GM23248 (cell line): Measurements from ENCODE around the gene XPO1. TPM values are rescaled to one million over a fixed set of nuclear protein-coding genes. Genes with fewer than 3 reads are reported as not detected.

Experiments used
- DNase-seq: peaks from one replicate; pipeline ENCODE4 v3.0.0-alpha.2; 2015
- H2AFZ ChIP-seq: fragments of 200-600 bp; sonication (generic); 2 replicates; pipeline ENCODE4 v1.6.1; 2016; ENCODE audit warnings: antibody characterized with exemption
- H3F3A ChIP-seq: fragments of 200-600 bp; sonication (generic); 2 replicates; pipeline ENCODE4 v1.6.1; 2016; ENCODE audit warnings: mild to moderate bottlenecking, antibody characterized with exemption, mixed run types; ENCODE audit not compliant: insufficient read depth
- H3K27ac ChIP-seq: fragments of 200-600 bp; sonication (generic); 2 replicates; pipeline ENCODE4 v1.5.1; 2016; ENCODE audit warnings: mild to moderate bottlenecking
- H3K27me3 ChIP-seq: fragments of 200-600 bp; sonication (generic); replicated peaks from 2 replicates; pipeline ENCODE4 v1.6.1; 2016; ENCODE audit warnings: mild to moderate bottlenecking; ENCODE audit not compliant: insufficient read depth
- H3K36me3 ChIP-seq: fragments of 200-600 bp; sonication (generic); 2 replicates; pipeline ENCODE4 v1.6.1; 2016; ENCODE audit warnings: low read depth, mild to moderate bottlenecking
- H3K4me1 ChIP-seq: fragments of 200-600 bp; sonication (generic); 2 replicates; pipeline ENCODE4 v1.6.1; 2016; ENCODE audit warnings: mild to moderate bottlenecking; ENCODE audit not compliant: insufficient read depth
- H3K4me2 ChIP-seq: fragments of 200-600 bp; sonication (generic); one replicate; pipeline ENCODE4 v1.6.1; 2016; ENCODE audit warnings: mild to moderate bottlenecking; ENCODE audit not compliant: unreplicated experiment
- H3K4me3 ChIP-seq: fragments of 200-600 bp; sonication (generic); 2 replicates; pipeline ENCODE4 v1.5.1; 2016; ENCODE audit warnings: mild to moderate bottlenecking
- H3K79me2 ChIP-seq: fragments of 200-600 bp; sonication (generic); 2 replicates; pipeline ENCODE4 v1.6.1; 2016; ENCODE audit warnings: mild to moderate bottlenecking; ENCODE audit not compliant: insufficient read depth
- H3K9ac ChIP-seq: fragments of 200-600 bp; sonication (generic); 2 replicates; pipeline ENCODE4 v1.6.1; 2016; ENCODE audit warnings: mild to moderate bottlenecking
- H3K9me2 ChIP-seq: fragments of 200-600 bp; sonication (generic); 2 replicates; pipeline ENCODE4 v1.6.1; 2016; ENCODE audit warnings: mixed run types, mild to moderate bottlenecking, moderate library complexity; ENCODE audit not compliant: insufficient read depth
- H3K9me3 ChIP-seq: fragments of 200-600 bp; sonication (generic); one replicate; pipeline ENCODE4 v1.6.1; 2017; ENCODE audit warnings: low read depth
- H4K20me1 ChIP-seq: fragments of 200-600 bp; sonication (generic); 2 replicates; pipeline ENCODE4 v1.6.0; 2016; ENCODE audit not compliant: insufficient read depth
- EZH2 ChIP-seq: fragments of 200-600 bp; sonication (generic); IDR thresholded peaks from 2 replicates; pipeline ENCODE4 v1.6.1; 2018; ENCODE audit warnings: antibody characterized with exemption, mild to moderate bottlenecking; ENCODE audit not compliant: insufficient read depth, poor library complexity, severe bottlenecking
- EZH2phosphoT487 ChIP-seq: fragments of 200-600 bp; sonication (generic); IDR thresholded peaks from 2 replicates; pipeline ENCODE4 v1.6.1; 2018; ENCODE audit warnings: antibody characterized with exemption, moderate library complexity, mild to moderate bottlenecking, low read depth; ENCODE audit not compliant: insufficient read depth
- WGBS, 2 experiments: methylation state at CpG; one replicate each; pipeline ENCODE4 v1.1.6; 2015 to 2017; ENCODE audit warnings: low lambda C conversion rate in 2 of 2, low coverage in 1 of 2; ENCODE audit errors: missing lambda C conversion rate in 2 of 2; 5-methylcytosine and 5-hydroxymethylcytosine counted together
- in situ Hi-C: fragments of 300-500 bp; cut with MboI; formaldehyde crosslinking; loops from 2 replicates; pipeline ENCODE4 v1.15.0; 2020
- polyA plus RNA-seq: library from polyadenylated mRNA; unstranded; fragments of >200 nt; fragmentation: Nextera tagmentation; extraction: Ambion mirVana; gene quantifications from 2 replicates; pipeline ENCODE4 v1.2.1, GENCODE V29; 2016
- total RNA-seq: library from RNA; depleted of rRNA; stranded (reverse); fragments of >200 nt; shearing (Covaris generic); gene quantifications from 2 replicates; pipeline ENCODE4 v1.2.3, GENCODE V29; 2014

The XPO1 gene
- total and polyA plus RNA-seq, 2 experiments from 2014 or later = 52.3 to 104 TPM

DNA sequence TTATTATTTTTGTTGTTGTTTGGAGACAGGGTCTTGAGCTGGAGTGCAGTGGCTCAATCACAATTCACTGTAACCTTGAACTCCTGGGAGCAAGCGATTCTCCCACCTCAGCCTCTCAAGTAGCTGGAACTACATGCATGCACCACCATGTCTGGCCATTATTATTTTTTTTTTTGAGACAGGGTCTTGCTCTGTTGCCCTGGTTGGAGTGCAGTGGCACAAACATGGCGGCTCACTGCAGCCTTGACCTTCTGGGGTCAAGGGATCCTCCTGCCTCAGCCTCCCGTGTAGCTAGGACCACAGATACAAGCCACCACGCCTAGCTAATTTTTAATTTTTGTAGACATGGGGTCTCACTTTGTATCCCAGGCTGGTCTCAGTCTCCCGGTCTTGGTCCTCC lies 20.0 kb upstream of the XPO1 start:
- no peak overlapping the region for H3K27ac ChIP-seq
- no peak overlapping the region for H2AFZ ChIP-seq
- no peak overlapping the region for H3K9ac ChIP-seq
- H3K4me2 ChIP-seq = no peak overlapping the region
- no peaks in the 10 kb centered on the region for H3K79me2 ChIP-seq
- H3F3A ChIP-seq = no peaks in the 10 kb centered on the region
- H3K4me3 ChIP-seq = no peak overlapping the region
- H3K27me3 ChIP-seq = peaks cover 15% of the 10 kb centered on the region; the same call in 1 of the 2 replicates
- TF ChIP-seq EZH2phosphoT487 (no peak), EZH2 (no peak)
- 66% methylated on average over 5 of the region's 5 CpGs for WGBS, 2 experiments
- H4K20me1 ChIP-seq = no peaks in the 10 kb centered on the region
- no peak for DNase-seq
- no peaks in the 10 kb centered on the region for H3K4me1 ChIP-seq
- H3K9me3 ChIP-seq = no peaks in the 10 kb centered on the region
- no peaks in the 10 kb centered on the region for H3K36me3 ChIP-seq
- no peaks in the 10 kb centered on the region for H3K9me2 ChIP-seq
- in situ Hi-C loops = no loop called here

DNA sequence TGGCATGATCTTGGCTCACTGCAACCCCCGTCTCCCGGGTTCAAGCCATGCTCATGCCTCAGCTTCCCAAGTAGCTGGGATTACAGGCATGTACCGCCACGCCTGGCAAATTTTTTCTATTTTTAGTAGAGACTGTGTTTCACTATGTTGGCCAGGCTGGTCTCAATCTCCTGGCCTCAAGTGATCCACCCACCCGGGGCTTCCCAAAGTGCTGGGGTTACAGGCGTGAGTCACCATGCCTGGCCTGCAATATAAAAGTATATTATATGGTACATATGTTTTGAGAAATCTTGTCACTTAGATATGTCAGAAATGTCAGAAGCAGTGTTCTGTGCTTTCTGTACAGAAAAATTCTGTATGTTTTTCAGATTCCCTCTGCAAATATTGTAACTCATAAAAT lies 19.2 kb upstream of the XPO1 start:
- Histone ChIP-seq H3K4me3 (no peak overlapping the region), H3K9me3 (no peaks in the 10 kb centered on the region), H3K4me1 (no peaks in the 10 kb centered on the region), H2AFZ (no peak overlapping the region), H3K9ac (no peak overlapping the region), H3K79me2 (no peaks in the 10 kb centered on the region), H3F3A (no peaks in the 10 kb centered on the region), H3K9me2 (no peaks in the 10 kb centered on the region), H3K4me2 (no peak overlapping the region), H4K20me1 (no peaks in the 10 kb centered on the region), H3K36me3 (no peaks in the 10 kb centered on the region), H3K27ac (no peak overlapping the region), H3K27me3 (peaks cover 9% of the 10 kb centered on the region; the same call in 1 of the 2 replicates)
- 62 to 70% methylated on average over 6 of the region's 6 CpGs for WGBS, 2 experiments
- no peak for DNase-seq
- TF ChIP-seq EZH2phosphoT487 (no peak), EZH2 (no peak)
- in situ Hi-C loops = no loop called here

GRCh38 chr2:61554604-61555003 lies 16.4 kb upstream of the XPO1 start:
- H3K79me2 ChIP-seq = no peaks in the 10 kb centered on the region
- no peaks in the 10 kb centered on the region for H3K4me1 ChIP-seq
- WGBS, 2 experiments = 93 to 94% methylated on average over 1 of the region's 1 CpG
- H3K9me2 ChIP-seq = no peaks in the 10 kb centered on the region
- no peaks in the 10 kb centered on the region for H3F3A ChIP-seq
- H3K4me2 ChIP-seq = no peak overlapping the region
- H4K20me1 ChIP-seq = no peaks in the 10 kb centered on the region
- no peaks in the 10 kb centered on the region for H3K9me3 ChIP-seq
- H3K36me3 ChIP-seq = no peaks in the 10 kb centered on the region
- H3K4me3 ChIP-seq = no peak overlapping the region
- H3K27me3 ChIP-seq = no peaks in the 10 kb centered on the region
- TF ChIP-seq EZH2 (no peak), EZH2phosphoT487 (no peak)
- H3K9ac ChIP-seq = no peak overlapping the region
- no peak for DNase-seq
- in situ Hi-C loops = no loop called here
- H3K27ac ChIP-seq = no peak overlapping the region
- H2AFZ ChIP-seq = no peak overlapping the region

DNA sequence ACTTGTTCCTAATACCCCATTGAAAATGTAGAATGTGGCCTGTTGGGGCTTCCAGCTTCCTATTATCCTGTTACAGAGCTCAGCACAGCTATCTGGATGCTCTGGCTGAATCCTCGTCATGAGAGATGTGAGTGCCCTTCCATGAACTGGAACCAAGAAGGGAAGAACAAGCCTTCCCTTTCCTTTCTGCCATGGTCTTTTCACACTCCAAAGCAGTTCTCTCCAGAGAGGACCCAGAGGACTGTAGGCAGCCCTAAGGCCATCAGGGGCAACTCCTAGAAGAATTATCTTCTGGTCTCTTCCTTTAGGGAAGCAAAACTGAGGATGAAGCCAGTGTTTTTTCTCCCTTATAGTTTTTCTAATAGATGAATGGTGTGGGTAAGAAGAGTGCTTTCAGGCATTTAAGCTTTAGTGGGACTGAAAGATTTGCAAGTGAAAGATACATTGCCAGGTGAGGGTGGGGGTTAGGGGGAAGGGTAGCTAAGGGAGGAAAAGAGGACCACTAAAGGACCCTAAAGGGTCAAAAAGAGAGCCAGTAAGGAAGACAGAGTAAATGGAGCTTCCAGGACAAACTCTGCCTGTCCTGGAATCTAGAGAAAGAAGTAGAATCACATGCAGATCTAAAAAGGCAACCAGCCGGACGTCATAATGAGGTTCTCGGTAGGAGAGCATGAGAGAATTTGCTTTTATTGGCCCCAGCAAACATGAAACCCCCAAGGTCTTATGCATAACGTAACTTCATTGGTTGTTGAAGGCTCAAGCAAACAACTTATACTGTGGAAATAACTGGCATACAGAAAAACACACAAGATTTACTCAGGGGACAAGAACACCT lies 12.4 kb upstream of the XPO1 start:
- H3K9me3 ChIP-seq = no peaks in the 10 kb centered on the region
- H3F3A ChIP-seq = no peaks in the 10 kb centered on the region
- no peak overlapping the region for H3K4me2 ChIP-seq
- H3K36me3 ChIP-seq = no peaks in the 10 kb centered on the region
- H2AFZ ChIP-seq = no peak overlapping the region
- H3K4me1 ChIP-seq = no peaks in the 10 kb centered on the region
- H3K9me2 ChIP-seq = no peaks in the 10 kb centered on the region
- WGBS, 2 experiments = 52 to 60% methylated on average over 5 of the region's 5 CpGs
- no peaks in the 10 kb centered on the region for H4K20me1 ChIP-seq
- no peaks in the 10 kb centered on the region for H3K79me2 ChIP-seq
- no peak overlapping the region for H3K4me3 ChIP-seq
- TF ChIP-seq EZH2 = no peak
- TF ChIP-seq EZH2phosphoT487 = no peak
- in situ Hi-C loops = no loop called here
- H3K27me3 ChIP-seq = no peaks in the 10 kb centered on the region
- H3K9ac ChIP-seq = no peak overlapping the region
- DNase-seq = no peak
- H3K27ac ChIP-seq = no peak overlapping the region
